H1 (cell line): ENCODE measurements around the gene RNF212. TPM values are rescaled to one million over a fixed set of nuclear protein-coding genes. Genes with fewer than 3 reads are reported as not detected.

Experiments
- CBX5 ChIP-seq: fragments of 300-800, 300-1000 bp; sonication (generic); IDR thresholded peaks from 2 replicates; pipeline ENCODE4 v1.7.1; 2016; ENCODE audit warnings: antibody characterized with exemption, low read length, low read depth
- SP4 ChIP-seq: IDR thresholded peaks from 2 replicates; pipeline ENCODE4 v1.6.1; 2012; ENCODE audit warnings: low read length, inconsistent platforms
- polyA plus RNA-seq, 7 experiments: library from polyadenylated mRNA; depleted of rRNA in 3 of 7; stranded (reverse) in 5 of 7; unstranded in 2 of 7; fragments of >200 nt in 5 of 7; fragments of 200-250 nt in 2 of 7; gene quantifications; 1 replicate in 5 of 7; 2 replicates in 1 of 7; 4 replicates in 1 of 7; pipeline versions ENCODE4 v1.2.1 to v1.2.3, GENCODE V29; 2011 to 2013; ENCODE audit warnings: missing spikeins in 2 of 7, mixed read lengths in 2 of 7
- total RNA-seq: library from RNA; stranded (reverse); fragmentation: NEBNext Ultra II Directional; extraction: Animal tissue kit (Norgen Biotek cat#: 25700); gene quantifications from 2 replicates; pipeline ENCODE4 v1.2.1, GENCODE V29; 2021
- TF ChIP-seq, protein P1 (sequence below): IDR thresholded peaks from 2 replicates; pipeline ENCODE4 v1.6.1; 2012; ENCODE audit warnings: inconsistent platforms

The RNF212 gene
- total and polyA plus RNA-seq, 2 of the 8 experiments (the other 6 are each of a cell fraction or from before 2014, with no cell fraction given) = 3.4 to 5.4 TPM

DNA sequence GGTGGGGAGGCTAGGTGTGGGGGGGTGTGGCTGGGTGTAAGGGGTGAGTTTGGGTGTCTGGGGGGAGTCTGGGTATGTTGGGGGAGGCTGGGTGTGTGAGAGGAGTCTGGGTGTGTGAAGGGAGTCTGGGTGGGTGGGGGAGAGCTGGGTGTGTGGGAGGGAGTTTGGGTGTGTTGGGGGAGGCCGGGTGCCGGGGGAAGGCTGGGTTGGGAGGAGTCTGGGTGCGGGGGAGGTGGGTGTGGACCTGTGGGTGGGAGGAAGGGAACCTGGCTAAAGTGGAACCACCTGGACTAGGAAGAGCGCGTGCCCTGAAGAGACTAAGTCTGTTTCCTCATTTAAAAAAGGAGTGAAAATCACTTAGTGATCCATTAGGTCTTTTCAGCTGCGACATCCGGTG, 40.8 kb upstream of the RNF212 start (continued):
- TF ChIP-seq CBX5 = no peak
- TF ChIP-seq SP4 = no peak
- TF ChIP-seq, protein P1, sequence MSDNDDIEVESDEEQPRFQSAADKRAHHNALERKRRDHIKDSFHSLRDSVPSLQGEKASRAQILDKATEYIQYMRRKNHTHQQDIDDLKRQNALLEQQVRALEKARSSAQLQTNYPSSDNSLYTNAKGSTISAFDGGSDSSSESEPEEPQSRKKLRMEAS = no peak
